SK-N-SH treated with all-trans-retinoic acid at 6 μM for 48 hours (cell line): ENCODE results near the gene SPOCK1.

Experiments used
- GLIS3 ChIP-seq: fragments of 250-450 bp; sonication (Bioruptor Pico); IDR thresholded peaks from 2 replicates; pipeline ENCODE4 v1.5.0; 2020; ENCODE audit warnings: mild to moderate bottlenecking, moderate library complexity
- TSHZ2 ChIP-seq: fragments of 250-450 bp; sonication (Bioruptor Pico); IDR thresholded peaks from 2 replicates; pipeline ENCODE4 v1.5.0; 2020; ENCODE audit warnings: mild to moderate bottlenecking, moderate library complexity
- ZC3H10 ChIP-seq: fragments of 250-450 bp; sonication (Bioruptor Pico); IDR thresholded peaks from 2 replicates; pipeline ENCODE4 v1.5.1; 2021; ENCODE audit warnings: mild to moderate bottlenecking, moderate library complexity
- ZNF70 ChIP-seq: fragments of 450-650 bp; formaldehyde crosslinking; IDR thresholded peaks from 2 replicates; pipeline ENCODE4 v1.5.0; 2020; ENCODE audit warnings: mild to moderate bottlenecking, moderate library complexity

- TF ChIP-seq ZC3H10 (CRISPR knock-in tag) (no peak), TSHZ2 (CRISPR knock-in tag) (no peak), ZNF70 (CRISPR knock-in tag) (no peak), GLIS3 (CRISPR knock-in tag) (no peak)
Observed at GRCh38 chr5:137236849-137237507, 262.1 kb downstream of the SPOCK1 start.
